HL-60 (cell line): ENCODE measurements around the gene PCDH11X.
"Not testable (repeated sequence)": the region's sequence is repeated elsewhere in the genome, so short reads cannot be mapped to it uniquely, and the experiment has no call there.

Experiments
- CTCF ChIP-seq: IDR thresholded peaks from one replicate; pipeline ENCODE4 v1.5.1; 2011; ENCODE audit warnings: low read length, control low read depth, inconsistent platforms; ENCODE audit not compliant: insufficient read depth
- REST ChIP-seq: IDR thresholded peaks from 2 replicates; pipeline ENCODE4 v1.6.1; 2012; ENCODE audit warnings: low read depth; ENCODE audit not compliant: insufficient replicate concordance

GRCh38 chrX:91779135-91779534 lies at the start of gene PCDH11X:
- not testable (repeated sequence) for TF ChIP-seq CTCF, REST
